SK-N-SH (cell line): ENCODE results near the gene HEG1.

ENCODE experiments used
- CHD2 ChIP-seq: fragments of 150-350 bp; IDR thresholded peaks from 2 replicates; pipeline ENCODE4 v1.6.1; 2018; ENCODE audit warnings: low read length; ENCODE audit not compliant: partially characterized antibody
- CTCF ChIP-seq: fragments of 200-600 bp; sonication (generic); IDR thresholded peaks from 2 replicates; pipeline ENCODE4 v1.6.1; 2017; ENCODE audit warnings: antibody characterized with exemption, mild to moderate bottlenecking, moderate library complexity
- FOXM1 ChIP-seq: IDR thresholded peaks from 2 replicates; pipeline ENCODE4 v1.4.0; 2012; ENCODE audit warnings: low read depth, mild to moderate bottlenecking
- GATA2 ChIP-seq: sonication (generic); formaldehyde crosslinking; IDR thresholded peaks from 2 replicates; pipeline ENCODE4 v1.5.0; 2020; ENCODE audit warnings: mild to moderate bottlenecking, missing genetic modification reagents
- IRF3 ChIP-seq: fragments of 150-350 bp; IDR thresholded peaks from 2 replicates; pipeline ENCODE4 v1.6.1; 2016; ENCODE audit warnings: mild to moderate bottlenecking, low read depth, low read length
- MEF2A ChIP-seq: IDR thresholded peaks from 2 replicates; pipeline ENCODE4 v1.4.0; 2012; ENCODE audit warnings: low read depth, borderline replicate concordance
- POLR2AphosphoS5 ChIP-seq: IDR thresholded peaks from 2 replicates; pipeline ENCODE4 v1.6.1; 2012; ENCODE audit warnings: low read depth, low read length
- REST ChIP-seq: IDR thresholded peaks from 2 replicates; pipeline ENCODE4 v1.6.1; 2012; ENCODE audit warnings: mild to moderate bottlenecking, low read depth, low read length, moderate library complexity
- SIN3A ChIP-seq: IDR thresholded peaks from 2 replicates; pipeline ENCODE4 v1.6.1; 2012; ENCODE audit warnings: low read depth, mild to moderate bottlenecking, low read length, moderate library complexity, borderline replicate concordance
- SMC3 ChIP-seq: IDR thresholded peaks from 2 replicates; pipeline ENCODE4 v1.6.1; 2012; ENCODE audit warnings: low read depth, low read length, improper control_type of control experiment
- TEAD4 ChIP-seq: IDR thresholded peaks from 2 replicates; pipeline ENCODE4 v1.4.0; 2012; ENCODE audit warnings: mild to moderate bottlenecking, borderline replicate concordance; ENCODE audit not compliant: insufficient read depth
- ZBTB33 ChIP-seq: IDR thresholded peaks from 2 replicates; pipeline ENCODE4 v1.4.0; 2012; ENCODE audit warnings: low read depth, borderline replicate concordance

GRCh38 chr3:124935264-124935663 lies 120.5 kb downstream of the HEG1 start:
- no peak for TF ChIP-seq POLR2AphosphoS5
- TF ChIP-seq ZBTB33 = no peak
- TF ChIP-seq CTCF = no peak
- TF ChIP-seq IRF3 = no peak
- TF ChIP-seq TEAD4 = no peak
- no peak for TF ChIP-seq MEF2A
- TF ChIP-seq SMC3 = no peak
- no peak for TF ChIP-seq GATA2 (CRISPR knock-in tag)
- TF ChIP-seq SIN3A = no peak
- no peak for TF ChIP-seq FOXM1
- TF ChIP-seq REST = no peak
- TF ChIP-seq CHD2 = no peak
